K562 (cell line): ENCODE data around the gene GPR85. TPM values are rescaled to one million over a fixed set of nuclear protein-coding genes. Genes with fewer than 3 reads are reported as not detected.
A peak's percentile ranks its signal among the peaks of the same experiment; 100 is the strongest.

Source experiments
- ATF7 ChIP-seq: fragments of 450-650 bp; IDR thresholded peaks from 2 replicates; pipeline ENCODE4 v1.7.1; 2014; ENCODE audit warnings: mild to moderate bottlenecking, moderate library complexity
- GABPB1 ChIP-seq: sonication (generic); formaldehyde crosslinking; IDR thresholded peaks from 2 replicates; pipeline ENCODE4 v1.8.0; 2022; ENCODE audit warnings: mild to moderate bottlenecking, missing genetic modification reagents
- GATA2 ChIP-seq: sonication (generic); formaldehyde crosslinking; IDR thresholded peaks from 2 replicates; pipeline ENCODE4 v1.4.0; 2020; ENCODE audit warnings: mild to moderate bottlenecking, missing genetic modification reagents
- HDAC2 ChIP-seq: fragments of 450-650 bp; IDR thresholded peaks from 2 replicates; pipeline ENCODE4 v1.6.1; 2016; ENCODE audit warnings: mild to moderate bottlenecking
- HIVEP1 ChIP-seq: fragments of 250-450 bp; sonication (Bioruptor Pico); IDR thresholded peaks from 2 replicates; pipeline ENCODE4 v1.4.0; 2020; ENCODE audit warnings: mild to moderate bottlenecking
- HOXB6 ChIP-seq: fragments of 250-450 bp; sonication (Bioruptor Pico); IDR thresholded peaks from 2 replicates; pipeline ENCODE4 v1.5.1; 2022; ENCODE audit warnings: mild to moderate bottlenecking, borderline replicate concordance
- RCOR1 ChIP-seq, 2 experiments: IDR thresholded peaks; 2 replicates each; pipeline ENCODE4 v1.6.1; 2012; ENCODE audit warnings: low read depth in 2 of 2, low read length in 2 of 2, borderline replicate concordance in 1 of 2, improper control_type of control experiment in 1 of 2
- SAFB ChIP-seq: fragments of 200-400 bp; formaldehyde crosslinking; IDR thresholded peaks from 2 replicates; pipeline ENCODE4 v1.6.1; 2017; ENCODE audit warnings: low read depth, low read length, borderline replicate concordance
- SAP30 ChIP-seq: fragments of 200-600 bp; sonication (generic); IDR thresholded peaks from 2 replicates; pipeline ENCODE4 v1.6.1; 2012; ENCODE audit warnings: borderline replicate concordance, low read depth, mild to moderate bottlenecking, moderate library complexity, low read length, control low read depth, inconsistent platforms; ENCODE audit not compliant: insufficient read depth, poor library complexity, severe bottlenecking
- SREBF1 ChIP-seq: fragments of 150-350 bp; IDR thresholded peaks from 2 replicates; pipeline ENCODE4 v1.6.1; 2014; ENCODE audit warnings: antibody characterized with exemption, low read depth, low read length, borderline replicate concordance
- ZNF263 ChIP-seq: sonication (generic); formaldehyde crosslinking; IDR thresholded peaks from 2 replicates; pipeline ENCODE4 v1.8.0; 2022; ENCODE audit warnings: mild to moderate bottlenecking, missing genetic modification reagents, borderline replicate concordance
- ZNF584 ChIP-seq: fragments of 200-800 bp; sonication (Bioruptor generic); IDR thresholded peaks from 2 replicates; pipeline ENCODE4 v1.6.1; 2016; ENCODE audit warnings: low read depth, mild to moderate bottlenecking, missing genetic modification characterization, missing compliant biosample characterization
- ZSCAN32 ChIP-seq: fragments of 450-650 bp; formaldehyde crosslinking; IDR thresholded peaks from 2 replicates; pipeline ENCODE4 v1.4.0; 2020; ENCODE audit warnings: mild to moderate bottlenecking, moderate library complexity
- polyA plus RNA-seq, 8 experiments: library from polyadenylated mRNA; depleted of rRNA in 4 of 8; stranded (reverse) in 5 of 8; unstranded in 3 of 8; fragments of >200 nt; fragmentation: Nextera tagmentation in 2 of 8; fragmentation: Illumina TruSeq in 1 of 8; extraction: Ambion mirVana in 2 of 8; extraction: Trizol in 1 of 8; gene quantifications; 2 replicates each; pipeline versions ENCODE4 v1.2.1 to v1.2.3, GENCODE V29; 2011 to 2014; ENCODE audit warnings: inconsistent platforms in 1 of 8, missing spikeins in 1 of 8
- total RNA-seq, 7 experiments: library from RNA; depleted of rRNA in 6 of 7; stranded (reverse); fragments of >200 nt in 6 of 7; fragmentation: Illumina TruSeq in 2 of 7; extraction: Trizol in 2 of 7; gene quantifications; 2 replicates each; pipeline versions ENCODE4 v1.2.1 to v1.2.3, GENCODE V29; 2011 to 2021; ENCODE audit warnings: low replicate concordance in 1 of 7
- TF ChIP-seq, protein P1 (sequence below): fragments of 450-650 bp; IDR thresholded peaks from 2 replicates; pipeline ENCODE4 v1.6.1; 2018; ENCODE audit not compliant: partially characterized antibody
- TF ChIP-seq, protein P2 (sequence below): fragments of 250-450 bp; sonication (Bioruptor Pico); IDR thresholded peaks from 2 replicates; pipeline ENCODE4 v1.8.0; 2022; ENCODE audit warnings: moderate library complexity, mild to moderate bottlenecking, inconsistent platforms
- TF ChIP-seq, protein P3 (sequence below): fragments of 200-800 bp; sonication (Bioruptor generic); IDR thresholded peaks from 2 replicates; pipeline ENCODE4 v1.6.1; 2016; ENCODE audit warnings: missing genetic modification characterization, missing compliant biosample characterization

Gene GPR85
- total and polyA plus RNA-seq, 9 of the 15 experiments (the other 6 are each of a cell fraction or from before 2014, with no cell fraction given) = 2.9 to 18.2 (median 4.0) TPM

DNA sequence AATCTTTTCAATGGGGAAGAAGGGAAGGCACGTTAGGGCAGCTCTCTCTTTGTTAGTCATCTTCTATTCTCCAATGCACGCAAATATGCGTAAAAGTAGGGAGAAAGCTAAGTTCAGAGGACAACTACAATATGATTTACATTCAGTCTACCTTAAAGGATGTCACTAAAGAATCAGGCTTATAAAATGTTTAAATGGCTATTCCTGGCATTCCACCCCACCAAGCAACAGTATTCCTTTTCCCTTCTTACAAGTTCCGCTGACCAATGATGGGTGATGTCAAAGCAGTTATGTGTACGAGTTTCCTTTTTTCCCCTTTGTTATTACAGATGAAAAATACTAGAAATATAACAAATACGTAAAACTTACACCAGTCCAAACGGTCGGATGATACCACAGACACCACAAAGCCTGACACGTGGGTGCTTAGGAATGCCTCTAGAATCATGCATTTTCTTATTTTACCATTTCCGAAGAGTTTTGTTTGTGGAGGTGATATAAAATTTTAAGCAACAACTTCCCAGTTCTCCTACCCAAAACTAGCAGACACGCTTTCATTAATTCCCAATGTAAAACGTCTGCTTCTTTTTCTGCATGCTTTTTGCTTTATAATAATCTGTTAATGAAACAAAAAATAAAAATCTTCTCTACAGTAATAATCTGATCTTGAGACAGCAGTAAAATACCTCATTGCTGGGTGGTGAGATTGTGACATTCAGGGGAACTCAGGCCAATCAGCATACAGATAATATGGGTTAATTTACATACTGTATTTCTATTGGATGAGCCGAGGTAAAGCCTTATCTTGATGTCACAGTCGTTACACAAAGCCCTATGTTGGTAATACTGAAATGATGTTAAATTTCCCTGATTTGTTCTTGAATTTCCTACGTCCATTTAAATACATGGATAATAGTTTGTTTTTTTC is 708 bp upstream of the GPR85 start (continued):
- TF ChIP-seq, protein P1, sequence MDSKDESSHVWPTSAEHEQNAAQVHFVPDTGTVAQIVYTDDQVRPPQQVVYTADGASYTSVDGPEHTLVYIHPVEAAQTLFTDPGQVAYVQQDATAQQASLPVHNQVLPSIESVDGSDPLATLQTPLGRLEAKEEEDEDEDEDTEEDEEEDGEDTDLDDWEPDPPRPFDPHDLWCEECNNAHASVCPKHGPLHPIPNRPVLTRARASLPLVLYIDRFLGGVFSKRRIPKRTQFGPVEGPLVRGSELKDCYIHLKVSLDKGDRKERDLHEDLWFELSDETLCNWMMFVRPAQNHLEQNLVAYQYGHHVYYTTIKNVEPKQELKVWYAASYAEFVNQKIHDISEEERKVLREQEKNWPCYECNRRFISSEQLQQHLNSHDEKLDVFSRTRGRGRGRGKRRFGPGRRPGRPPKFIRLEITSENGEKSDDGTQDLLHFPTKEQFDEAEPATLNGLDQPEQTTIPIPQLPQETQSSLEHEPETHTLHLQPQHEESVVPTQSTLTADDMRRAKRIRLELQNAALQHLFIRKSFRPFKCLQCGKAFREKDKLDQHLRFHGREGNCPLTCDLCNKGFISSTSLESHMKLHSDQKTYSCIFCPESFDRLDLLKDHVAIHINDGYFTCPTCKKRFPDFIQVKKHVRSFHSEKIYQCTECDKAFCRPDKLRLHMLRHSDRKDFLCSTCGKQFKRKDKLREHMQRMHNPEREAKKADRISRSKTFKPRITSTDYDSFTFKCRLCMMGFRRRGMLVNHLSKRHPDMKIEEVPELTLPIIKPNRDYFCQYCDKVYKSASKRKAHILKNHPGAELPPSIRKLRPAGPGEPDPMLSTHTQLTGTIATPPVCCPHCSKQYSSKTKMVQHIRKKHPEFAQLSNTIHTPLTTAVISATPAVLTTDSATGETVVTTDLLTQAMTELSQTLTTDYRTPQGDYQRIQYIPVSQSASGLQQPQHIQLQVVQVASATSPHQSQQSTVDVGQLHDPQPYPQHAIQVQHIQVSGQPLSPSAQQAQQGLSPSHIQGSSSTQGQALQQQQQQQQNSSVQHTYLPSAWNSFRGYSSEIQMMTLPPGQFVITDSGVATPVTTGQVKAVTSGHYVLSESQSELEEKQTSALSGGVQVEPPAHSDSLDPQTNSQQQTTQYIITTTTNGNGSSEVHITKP = no peak
- TF ChIP-seq GABPB1 (CRISPR knock-in tag) (no peak), HIVEP1 (no peak), ZNF584 (0 out of 2 replicates have a peak, but pooled peaks have one; percentile 42), SAFB (no peak), ZNF263 (CRISPR knock-in tag) (no peak), HOXB6 (no peak), SAP30 (no peak), ZSCAN32 (CRISPR knock-in tag) (no peak), RCOR1 (IDR thresholded peaks at IDR 0.05; ENCODE audit: borderline replicate concordance in 1 of 2, low read depth in 2 of 2, low read length in 2 of 2) (peak in 1 of 2 experiments; percentile 67; a peak in 1 of 4 replicates), GATA2 (CRISPR knock-in tag) (no peak), HDAC2 (no peak), ATF7 (peak; percentile 56), SREBF1 (no peak)
- TF ChIP-seq, protein P2, sequence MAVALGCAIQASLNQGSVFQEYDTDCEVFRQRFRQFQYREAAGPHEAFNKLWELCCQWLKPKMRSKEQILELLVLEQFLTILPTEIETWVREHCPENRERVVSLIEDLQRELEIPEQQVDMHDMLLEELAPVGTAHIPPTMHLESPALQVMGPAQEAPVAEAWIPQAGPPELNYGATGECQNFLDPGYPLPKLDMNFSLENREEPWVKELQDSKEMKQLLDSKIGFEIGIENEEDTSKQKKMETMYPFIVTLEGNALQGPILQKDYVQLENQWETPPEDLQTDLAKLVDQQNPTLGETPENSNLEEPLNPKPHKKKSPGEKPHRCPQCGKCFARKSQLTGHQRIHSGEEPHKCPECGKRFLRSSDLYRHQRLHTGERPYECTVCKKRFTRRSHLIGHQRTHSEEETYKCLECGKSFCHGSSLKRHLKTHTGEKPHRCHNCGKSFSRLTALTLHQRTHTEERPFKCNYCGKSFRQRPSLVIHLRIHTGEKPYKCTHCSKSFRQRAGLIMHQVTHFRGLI = 0 out of 2 replicates have a peak, but pooled peaks have one; percentile 50
- TF ChIP-seq, protein P3, sequence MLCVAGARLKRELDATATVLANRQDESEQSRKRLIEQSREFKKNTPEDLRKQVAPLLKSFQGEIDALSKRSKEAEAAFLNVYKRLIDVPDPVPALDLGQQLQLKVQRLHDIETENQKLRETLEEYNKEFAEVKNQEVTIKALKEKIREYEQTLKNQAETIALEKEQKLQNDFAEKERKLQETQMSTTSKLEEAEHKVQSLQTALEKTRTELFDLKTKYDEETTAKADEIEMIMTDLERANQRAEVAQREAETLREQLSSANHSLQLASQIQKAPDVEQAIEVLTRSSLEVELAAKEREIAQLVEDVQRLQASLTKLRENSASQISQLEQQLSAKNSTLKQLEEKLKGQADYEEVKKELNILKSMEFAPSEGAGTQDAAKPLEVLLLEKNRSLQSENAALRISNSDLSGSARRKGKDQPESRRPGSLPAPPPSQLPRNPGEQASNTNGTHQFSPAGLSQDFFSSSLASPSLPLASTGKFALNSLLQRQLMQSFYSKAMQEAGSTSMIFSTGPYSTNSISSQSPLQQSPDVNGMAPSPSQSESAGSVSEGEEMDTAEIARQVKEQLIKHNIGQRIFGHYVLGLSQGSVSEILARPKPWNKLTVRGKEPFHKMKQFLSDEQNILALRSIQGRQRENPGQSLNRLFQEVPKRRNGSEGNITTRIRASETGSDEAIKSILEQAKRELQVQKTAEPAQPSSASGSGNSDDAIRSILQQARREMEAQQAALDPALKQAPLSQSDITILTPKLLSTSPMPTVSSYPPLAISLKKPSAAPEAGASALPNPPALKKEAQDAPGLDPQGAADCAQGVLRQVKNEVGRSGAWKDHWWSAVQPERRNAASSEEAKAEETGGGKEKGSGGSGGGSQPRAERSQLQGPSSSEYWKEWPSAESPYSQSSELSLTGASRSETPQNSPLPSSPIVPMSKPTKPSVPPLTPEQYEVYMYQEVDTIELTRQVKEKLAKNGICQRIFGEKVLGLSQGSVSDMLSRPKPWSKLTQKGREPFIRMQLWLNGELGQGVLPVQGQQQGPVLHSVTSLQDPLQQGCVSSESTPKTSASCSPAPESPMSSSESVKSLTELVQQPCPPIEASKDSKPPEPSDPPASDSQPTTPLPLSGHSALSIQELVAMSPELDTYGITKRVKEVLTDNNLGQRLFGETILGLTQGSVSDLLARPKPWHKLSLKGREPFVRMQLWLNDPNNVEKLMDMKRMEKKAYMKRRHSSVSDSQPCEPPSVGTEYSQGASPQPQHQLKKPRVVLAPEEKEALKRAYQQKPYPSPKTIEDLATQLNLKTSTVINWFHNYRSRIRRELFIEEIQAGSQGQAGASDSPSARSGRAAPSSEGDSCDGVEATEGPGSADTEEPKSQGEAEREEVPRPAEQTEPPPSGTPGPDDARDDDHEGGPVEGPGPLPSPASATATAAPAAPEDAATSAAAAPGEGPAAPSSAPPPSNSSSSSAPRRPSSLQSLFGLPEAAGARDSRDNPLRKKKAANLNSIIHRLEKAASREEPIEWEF (CRISPR knock-in tag) = no peak
